Muscle layer of colon (tissue), 2 donors: ENCODE data around the gene PCYT2.

Experiments
- H3K27ac ChIP-seq: one replicate; pipeline ENCODE4 v1.7.0; 2013; ENCODE audit warnings: low read depth, mild to moderate bottlenecking, low read length, moderate library complexity
- H3K27me3 ChIP-seq, 2 donors: one replicate each; pipeline ENCODE4 v1.7.0; 2013; ENCODE audit warnings: low read length in 2 of 2, mild to moderate bottlenecking in 2 of 2; ENCODE audit not compliant: insufficient read depth in 2 of 2, control insufficient read depth in 1 of 2
- H3K36me3 ChIP-seq: one replicate; pipeline ENCODE4 v1.7.0; 2013; ENCODE audit warnings: mild to moderate bottlenecking, low read length; ENCODE audit not compliant: insufficient read depth
- H3K4me1 ChIP-seq: one replicate; pipeline ENCODE4 v1.7.0; 2013; ENCODE audit warnings: mild to moderate bottlenecking, low read length; ENCODE audit not compliant: insufficient read depth
- H3K4me3 ChIP-seq, 2 donors: one replicate each; pipeline ENCODE4 v1.7.0; 2013; ENCODE audit warnings: low read length in 2 of 2, low read depth in 1 of 2, mild to moderate bottlenecking in 1 of 2, moderate library complexity in 1 of 2
- H3K9ac ChIP-seq: one replicate; pipeline ENCODE4 v1.7.0; 2013; ENCODE audit warnings: low read length
- H3K9me3 ChIP-seq: one replicate; pipeline ENCODE4 v1.7.0; 2013; ENCODE audit warnings: mild to moderate bottlenecking, low read length
- donor health status: abdominal sarcoma.
- donor health status: Adenocarcinoma of cecum.

PCYT2 gene

GRCh38 chr17:81906476-81907218 lies 4.6 kb downstream of the PCYT2 start:
- Histone ChIP-seq H3K27ac (no peak overlapping the region), H3K4me1 (peaks cover 11% of the 10 kb centered on the region), H3K9ac (no peak overlapping the region), H3K27me3 (peaks cover 0 to 19% of the 10 kb centered on the region in 2 donors), H3K9me3 (no peaks in the 10 kb centered on the region), H3K36me3 (no peaks in the 10 kb centered on the region), H3K4me3 (no peak overlapping the region)

- no peaks in the 10 kb centered on the region for H3K36me3 ChIP-seq
- no peak overlapping the region for H3K4me3 ChIP-seq
- no peak overlapping the region for H3K27ac ChIP-seq
- H3K9ac ChIP-seq = no peak overlapping the region
- peaks cover 0 to 24% of the 10 kb centered on the region in 2 donors for H3K27me3 ChIP-seq
- H3K4me1 ChIP-seq = peaks cover 10% of the 10 kb centered on the region
- no peaks in the 10 kb centered on the region for H3K9me3 ChIP-seq
Measured at GRCh38 chr17:81905993-81906392, 5.2 kb downstream of the PCYT2 start.

DNA sequence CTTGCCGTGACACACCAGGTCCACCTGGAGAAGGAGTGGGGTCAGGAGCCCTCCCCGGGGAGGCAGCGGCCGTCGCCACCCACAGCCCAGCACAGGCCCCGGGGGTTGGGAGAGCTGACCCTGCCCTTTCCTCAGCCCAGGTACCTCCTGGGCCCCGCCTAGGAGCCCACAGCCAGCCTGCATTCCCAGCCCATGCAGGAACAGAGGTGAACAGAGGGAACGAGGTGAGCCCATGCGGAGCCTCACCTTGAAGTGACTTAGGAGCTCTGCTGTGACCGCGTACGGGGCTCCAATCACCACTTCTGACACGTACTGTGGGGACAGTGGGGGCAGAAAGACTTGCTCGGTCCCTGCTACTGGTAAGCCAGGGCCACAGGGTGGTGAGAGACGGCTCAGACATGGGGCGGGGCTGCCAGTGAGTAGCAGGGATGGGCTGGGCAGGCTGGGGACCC lies 5.7 kb downstream of the PCYT2 start:
- Histone ChIP-seq H3K9ac (no peak overlapping the region), H3K4me3 (no peak overlapping the region), H3K36me3 (peaks cover 2% of the 10 kb centered on the region), H3K4me1 (peaks cover 6% of the 10 kb centered on the region), H3K9me3 (no peaks in the 10 kb centered on the region), H3K27ac (no peak overlapping the region), H3K27me3 (peaks cover 0 to 24% of the 10 kb centered on the region in 2 donors)

GRCh38 chr17:81904600-81905423 lies 6.4 kb downstream of the PCYT2 start:
- Histone ChIP-seq H3K27ac (no peak overlapping the region), H3K9ac (no peak overlapping the region), H3K4me3 (no peak overlapping the region), H3K27me3 (peaks cover 0 to 24% of the 10 kb centered on the region in 2 donors), H3K36me3 (peaks cover 8% of the 10 kb centered on the region), H3K4me1 (no peaks in the 10 kb centered on the region), H3K9me3 (no peaks in the 10 kb centered on the region)

GRCh38 chr17:81903896-81904599 lies 7.2 kb downstream of the PCYT2 start:
- H3K9me3 ChIP-seq = no peaks in the 10 kb centered on the region
- H3K36me3 ChIP-seq = peaks cover 16% of the 10 kb centered on the region
- H3K27ac ChIP-seq = no peak overlapping the region
- no peak overlapping the region for H3K9ac ChIP-seq
- H3K4me1 ChIP-seq = no peaks in the 10 kb centered on the region
- H3K4me3 ChIP-seq = no peak overlapping the region
- H3K27me3 ChIP-seq = peaks cover 0 to 24% of the 10 kb centered on the region in 2 donors

GRCh38 chr17:81903415-81903831 lies 7.8 kb downstream of the PCYT2 start:
- H3K27me3 ChIP-seq = peaks cover 0 to 24% of the 10 kb centered on the region in 2 donors
- no peaks in the 10 kb centered on the region for H3K9me3 ChIP-seq
- no peaks in the 10 kb centered on the region for H3K4me1 ChIP-seq
- peaks cover 22% of the 10 kb centered on the region for H3K36me3 ChIP-seq
- H3K27ac ChIP-seq = no peak overlapping the region
- H3K9ac ChIP-seq = no peak overlapping the region
- no peak overlapping the region for H3K4me3 ChIP-seq

- Histone ChIP-seq H3K9ac (no peak overlapping the region), H3K4me3 (no peak overlapping the region), H3K9me3 (no peaks in the 10 kb centered on the region), H3K27ac (no peak overlapping the region), H3K27me3 (peaks cover 0 to 24% of the 10 kb centered on the region in 2 donors), H3K36me3 (peaks cover 27% of the 10 kb centered on the region), H3K4me1 (no peaks in the 10 kb centered on the region)
Measured at GRCh38 chr17:81902653-81903414, 8.4 kb downstream of the PCYT2 start.

DNA sequence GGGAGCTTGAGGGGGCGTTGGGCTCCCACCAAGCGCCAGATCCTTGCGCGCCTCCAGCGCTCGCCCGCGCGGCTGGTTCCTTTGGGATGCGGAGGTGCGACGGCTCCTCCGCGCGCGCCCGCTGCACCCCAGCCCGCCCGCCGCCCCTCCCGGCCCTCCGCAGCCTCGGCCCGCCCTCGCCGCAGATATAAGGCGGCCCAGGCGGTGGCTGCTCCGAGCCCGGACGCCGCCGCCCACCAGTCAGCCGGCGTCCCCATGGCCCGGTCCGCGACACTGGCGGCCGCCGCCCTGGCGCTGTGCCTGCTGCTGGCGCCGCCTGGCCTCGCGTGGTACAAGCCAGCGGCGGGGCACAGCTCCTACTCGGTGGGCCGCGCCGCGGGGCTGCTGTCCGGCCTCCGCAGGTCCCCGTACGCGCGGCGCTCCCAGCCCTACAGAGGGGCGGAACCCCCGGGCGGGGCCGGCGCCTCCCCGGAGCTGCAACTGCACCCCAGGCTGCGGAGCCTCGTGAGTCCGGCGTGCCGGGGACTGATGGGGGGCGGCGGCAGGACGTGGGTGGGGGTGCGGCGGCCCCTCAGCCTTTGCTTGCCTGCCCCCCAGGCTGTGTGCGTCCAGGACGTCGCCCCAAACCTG lies 9.1 kb downstream of the PCYT2 start, which contains the start of gene NPB:
NPB (plus strand) TSS at position 216 of the 630 bp plus-strand sequence; CDS start at position 256, 40 bp downstream.
- no peak within 1 kb of the TSS for H3K9ac ChIP-seq
- peaks cover 31% of the 10 kb centered on the region for H3K36me3 ChIP-seq
- H3K9me3 ChIP-seq = no peaks in the 10 kb centered on the region
- H3K4me1 ChIP-seq = no peaks in the 10 kb centered on the region
- no peak within 1 kb of the TSS for H3K27ac ChIP-seq
- peaks cover 0 to 24% of the 10 kb centered on the region in 2 donors for H3K27me3 ChIP-seq
- peak within 1 kb of the TSS in 1 of 2 donors; percentile 31 for H3K4me3 ChIP-seq

DNA sequence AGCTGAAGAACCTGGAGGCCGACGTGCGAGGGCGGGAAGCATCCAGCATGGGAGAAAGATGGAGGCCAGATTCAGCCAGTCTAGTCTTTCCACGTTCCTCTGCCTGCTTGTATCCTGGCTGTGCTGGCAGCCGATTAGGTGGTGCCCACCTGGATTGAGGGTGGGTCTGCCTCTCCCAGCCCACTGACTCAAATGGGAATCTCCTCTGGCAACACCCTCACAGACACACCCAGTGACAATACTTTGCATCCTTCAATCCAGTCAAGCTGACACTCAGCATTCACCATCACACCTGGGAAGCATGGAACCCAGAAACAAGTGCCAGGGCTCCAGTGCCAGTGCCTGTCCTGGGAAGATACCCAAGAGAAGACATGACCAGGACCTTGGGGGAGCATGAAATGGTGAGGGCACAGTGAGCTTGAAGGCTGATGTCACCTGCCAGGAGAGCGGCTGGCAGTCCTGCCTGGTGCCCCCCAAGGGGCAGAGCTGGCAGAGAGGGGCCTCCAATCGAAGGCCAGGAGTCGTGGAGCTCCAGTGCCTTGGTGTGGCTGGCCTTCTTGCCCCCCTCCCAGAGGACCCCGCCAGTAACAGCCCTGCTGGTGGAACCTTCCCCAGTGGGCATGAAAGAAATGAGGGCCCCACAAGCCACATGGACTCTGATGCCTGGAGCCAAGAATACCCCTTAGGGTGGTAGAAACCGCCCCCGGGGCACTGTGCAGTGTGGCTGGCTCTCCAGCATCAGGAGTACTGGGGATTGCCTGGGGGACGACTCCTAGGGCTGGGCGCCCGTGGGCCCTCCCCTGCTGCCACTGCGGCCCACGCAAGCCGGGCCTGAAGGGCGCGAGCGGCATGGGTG lies 9.8 kb downstream of the PCYT2 start:
- no peak overlapping the region for H3K27ac ChIP-seq
- H3K4me1 ChIP-seq = no peaks in the 10 kb centered on the region
- no peaks in the 10 kb centered on the region for H3K9me3 ChIP-seq
- H3K9ac ChIP-seq = no peak overlapping the region
- H3K27me3 ChIP-seq = peaks cover 0 to 24% of the 10 kb centered on the region in 2 donors
- H3K4me3 ChIP-seq = peak overlapping the region in 1 of 2 donors; percentile 31
- H3K36me3 ChIP-seq = peaks cover 32% of the 10 kb centered on the region
